HG03039 (cell line): ENCODE data around the gene BTBD18.
A peak's percentile ranks its signal among the peaks of the same experiment; 100 is the strongest.

Experiments used
- ATAC-seq: cut with Tn5 transposase; IDR thresholded peaks from one replicate; pipeline ENCODE4 v1.9.1; 2021; ENCODE audit warnings: mild to moderate bottlenecking, moderate library complexity; ENCODE audit not compliant: unreplicated experiment

BTBD18 gene, protein sequence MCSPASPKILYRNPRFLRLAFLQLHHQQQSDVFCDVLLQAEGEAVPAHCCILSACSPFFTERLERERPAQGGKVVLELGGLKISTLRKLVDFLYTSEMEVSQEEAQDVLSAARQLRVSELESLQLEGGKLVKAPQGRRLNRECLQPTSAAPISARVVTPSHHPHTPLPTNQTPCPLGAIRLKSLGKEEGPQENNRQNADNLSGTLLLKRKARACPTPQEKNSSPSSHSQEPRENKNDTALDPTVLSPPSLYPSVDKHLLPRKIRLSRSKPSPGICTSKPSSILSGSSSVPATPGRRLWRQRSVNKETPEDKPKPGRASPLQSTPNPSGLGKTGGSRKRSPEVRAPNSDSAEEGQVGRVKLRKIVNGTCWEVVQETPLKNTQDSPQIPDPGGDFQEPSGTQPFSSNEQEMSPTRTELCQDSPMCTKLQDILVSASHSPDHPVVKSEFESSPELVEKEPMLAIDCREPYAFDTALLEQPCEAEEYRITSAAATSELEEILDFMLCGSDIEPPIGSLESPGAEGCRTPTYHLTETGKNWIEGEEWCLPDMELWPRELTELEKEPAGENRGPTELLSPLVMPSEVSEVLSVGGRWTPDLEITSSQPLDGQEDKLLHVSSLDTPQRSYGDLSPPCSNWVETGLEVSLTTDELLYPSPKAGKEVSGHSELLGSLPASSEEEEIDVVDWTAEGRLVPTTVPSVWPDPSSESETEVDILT

DNA sequence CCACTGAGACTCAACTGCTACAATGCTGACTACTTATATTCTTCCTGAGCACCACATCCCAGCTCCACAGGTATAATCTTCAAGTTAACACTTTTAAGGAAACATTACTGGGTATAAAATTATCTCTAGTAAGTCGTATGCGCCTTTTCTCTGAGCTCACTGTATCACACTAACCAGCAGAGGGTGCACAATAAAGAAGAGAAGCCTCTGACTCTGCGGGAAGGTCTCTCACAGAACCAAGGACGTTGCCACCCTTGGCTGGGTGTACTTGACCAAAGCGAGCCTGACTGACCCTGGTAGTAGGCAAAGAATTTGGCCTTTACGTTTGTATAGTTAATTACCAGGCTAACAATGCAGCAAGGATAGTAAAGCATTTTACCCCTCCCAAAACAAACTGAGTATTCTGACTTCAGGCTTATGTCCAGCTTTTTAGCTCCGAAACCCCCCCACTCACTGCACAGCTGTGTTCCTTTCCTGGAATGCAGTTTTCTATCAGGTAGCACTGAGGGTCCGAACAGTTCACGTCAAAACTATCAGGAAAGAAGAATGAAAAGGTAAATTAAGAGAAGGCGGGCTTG is at the start of gene BTBD18:
TSS of gene BTBD18 (minus strand) at position 144 of the 578 bp plus-strand sequence. CDS start 631 bp downstream, outside the sequence.
- ATAC-seq = no peak

DNA sequence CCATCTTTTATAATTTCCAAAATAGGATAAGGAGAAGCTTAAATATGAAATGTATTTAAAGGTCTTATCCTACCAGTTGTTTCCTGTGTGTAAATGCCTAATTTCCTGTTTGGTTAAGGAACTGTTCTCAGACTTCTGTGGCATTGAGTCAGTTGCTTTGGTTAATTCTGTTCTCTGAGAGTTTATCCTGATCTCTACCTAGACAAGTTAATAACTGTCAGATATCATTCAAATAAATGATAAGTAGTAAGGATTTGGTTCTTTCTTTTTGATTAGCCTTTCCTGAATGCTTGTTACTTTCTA is 49.5 kb upstream of the BTBD18 start:
- no peak for ATAC-seq

DNA sequence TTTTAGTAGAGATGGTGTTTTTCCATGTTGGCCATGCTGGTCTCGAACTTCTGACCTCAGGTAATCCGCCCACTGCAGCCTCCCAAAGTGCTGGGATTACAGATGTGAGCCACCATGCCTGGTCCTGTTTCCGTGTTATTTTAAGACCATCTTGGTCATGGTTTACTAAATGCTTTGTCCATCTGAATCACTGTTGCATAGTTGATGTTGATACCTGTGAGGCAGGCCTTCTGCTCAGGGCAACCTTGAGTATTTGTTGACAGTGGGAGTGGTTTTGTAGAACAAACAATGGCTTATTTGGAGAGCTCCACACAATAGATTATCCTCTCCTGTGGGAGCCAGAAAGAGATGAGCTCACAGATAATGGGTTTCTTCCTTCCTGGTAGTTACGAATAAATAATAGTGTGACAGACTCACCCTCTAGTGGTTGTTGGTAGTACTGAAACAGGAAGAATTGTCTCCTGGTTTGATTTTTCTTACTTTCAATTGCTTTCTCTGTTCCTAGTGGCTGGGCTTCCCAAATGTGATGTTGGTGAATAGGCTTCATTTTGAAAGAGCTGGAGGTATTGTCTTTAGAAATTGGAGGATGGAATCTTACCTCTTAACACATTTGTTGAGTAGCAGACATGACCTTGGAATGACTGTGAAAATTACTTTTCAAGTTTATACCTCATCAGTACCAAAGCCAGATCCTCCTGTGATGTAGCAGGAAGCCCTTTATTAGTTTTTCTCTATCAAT is 49.0 kb upstream of the BTBD18 start:
- peak; percentile 77 for ATAC-seq

DNA sequence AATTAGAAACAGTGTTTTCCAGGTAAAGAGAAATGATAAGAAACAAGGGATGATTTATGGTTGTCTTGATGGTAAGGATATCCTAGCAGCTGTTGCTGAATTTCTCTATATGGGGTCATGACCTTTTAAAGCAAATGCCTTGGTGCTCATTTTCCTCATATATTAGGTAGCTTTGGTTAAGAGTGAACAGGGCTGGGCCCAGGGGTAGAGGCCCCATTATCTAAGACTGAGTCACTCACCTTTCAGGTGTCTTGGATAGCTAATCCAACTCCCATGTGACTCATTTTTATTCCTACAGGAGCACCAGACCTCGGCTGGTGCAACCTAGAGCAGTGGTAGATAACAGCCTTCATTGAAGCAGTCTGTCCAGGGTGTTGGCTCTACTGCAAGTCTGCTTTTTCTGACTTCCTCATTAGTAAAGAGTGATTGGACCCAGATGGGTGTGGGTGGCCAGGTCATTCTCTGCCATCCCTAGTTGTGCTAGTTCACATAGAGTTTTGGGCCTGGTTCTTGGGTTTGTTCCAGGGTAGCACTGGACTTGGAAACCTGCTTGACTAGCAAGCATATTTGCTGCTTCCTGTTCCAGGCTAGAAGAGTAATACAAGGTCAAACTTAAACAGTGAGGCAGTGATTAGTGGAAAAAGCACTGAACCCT is 47.4 kb upstream of the BTBD18 start:
- no peak for ATAC-seq

DNA sequence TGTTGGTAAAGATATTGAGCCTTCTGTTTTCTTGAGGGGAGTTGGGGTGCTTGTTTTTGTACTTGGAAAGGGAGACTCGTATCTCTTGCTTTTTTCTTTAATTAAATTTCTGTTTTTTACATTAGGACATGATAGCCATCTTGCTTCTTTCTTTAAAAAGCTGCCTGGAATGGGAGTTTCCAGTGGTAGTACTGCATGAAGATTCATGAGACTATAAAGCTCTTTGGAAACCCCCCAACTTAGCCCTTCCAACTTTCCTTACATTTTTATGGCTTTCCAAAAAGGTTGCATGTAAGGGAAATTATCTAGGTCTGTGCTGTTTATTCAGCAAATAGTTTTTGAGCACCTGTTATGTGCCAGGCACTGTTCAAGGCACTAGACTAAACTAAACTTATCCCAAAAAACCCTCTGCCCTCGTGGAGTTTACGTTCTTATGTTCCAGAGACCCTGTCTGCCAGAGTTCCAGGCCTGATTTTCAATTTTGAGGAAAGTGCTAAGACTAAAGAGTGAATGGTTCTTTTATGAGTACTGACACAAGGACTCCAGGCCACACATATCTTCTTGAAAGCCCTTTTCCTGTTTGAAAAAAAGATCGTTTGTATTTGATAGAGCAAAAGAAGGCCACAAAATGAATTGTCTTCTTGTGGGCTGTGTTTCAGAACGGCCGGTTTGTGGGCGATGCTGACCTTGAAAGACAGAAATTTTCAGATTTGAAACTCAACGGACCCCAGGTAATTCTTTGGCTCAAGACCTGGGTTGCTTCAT is 41.9 kb upstream of the BTBD18 start:
- no peak for ATAC-seq

DNA sequence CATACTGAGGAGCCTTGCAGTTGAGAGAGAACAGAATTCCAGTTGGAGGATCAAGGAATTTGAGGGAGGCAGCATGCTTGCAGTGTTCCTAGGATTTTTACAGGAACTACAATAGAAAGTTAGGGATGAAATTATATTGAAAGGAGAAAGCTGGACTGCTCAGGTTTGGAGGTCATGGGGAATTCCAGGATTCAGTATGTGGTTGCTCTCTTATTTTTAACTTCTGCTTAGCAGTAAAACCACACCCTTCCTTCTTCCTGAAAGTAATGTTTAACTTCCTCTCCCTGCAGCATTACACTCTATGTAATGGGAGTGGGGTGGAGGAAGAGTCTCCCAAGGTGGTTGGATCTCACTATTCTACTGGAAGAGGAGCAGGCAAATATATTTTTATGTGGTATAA is 41.3 kb upstream of the BTBD18 start:
- ATAC-seq = peak; percentile 30

DNA sequence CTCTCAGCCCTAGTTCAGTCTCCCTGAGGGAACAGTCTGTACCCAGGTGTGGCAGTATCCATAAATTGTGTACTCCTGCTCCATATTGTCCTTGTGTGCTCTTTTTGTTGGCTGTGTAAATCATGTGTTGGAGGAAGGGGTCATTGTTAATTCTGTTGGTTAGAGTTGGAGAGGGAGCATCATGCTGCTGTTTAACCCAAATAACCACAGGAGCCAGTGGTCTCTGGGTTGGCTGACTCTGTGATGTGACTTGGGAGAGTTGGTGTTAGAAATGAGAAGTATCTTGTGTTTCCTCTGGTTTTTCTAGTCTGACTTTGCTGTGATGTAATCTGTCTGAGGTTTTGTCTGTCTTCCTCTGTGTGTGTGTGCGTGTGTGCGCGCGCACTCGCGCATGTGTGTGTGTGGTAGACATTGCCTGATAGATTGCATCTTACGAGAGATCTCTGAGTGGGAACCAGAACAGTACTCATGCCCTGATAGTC is 40.5 kb upstream of the BTBD18 start:
- ATAC-seq = peak; percentile 76

DNA sequence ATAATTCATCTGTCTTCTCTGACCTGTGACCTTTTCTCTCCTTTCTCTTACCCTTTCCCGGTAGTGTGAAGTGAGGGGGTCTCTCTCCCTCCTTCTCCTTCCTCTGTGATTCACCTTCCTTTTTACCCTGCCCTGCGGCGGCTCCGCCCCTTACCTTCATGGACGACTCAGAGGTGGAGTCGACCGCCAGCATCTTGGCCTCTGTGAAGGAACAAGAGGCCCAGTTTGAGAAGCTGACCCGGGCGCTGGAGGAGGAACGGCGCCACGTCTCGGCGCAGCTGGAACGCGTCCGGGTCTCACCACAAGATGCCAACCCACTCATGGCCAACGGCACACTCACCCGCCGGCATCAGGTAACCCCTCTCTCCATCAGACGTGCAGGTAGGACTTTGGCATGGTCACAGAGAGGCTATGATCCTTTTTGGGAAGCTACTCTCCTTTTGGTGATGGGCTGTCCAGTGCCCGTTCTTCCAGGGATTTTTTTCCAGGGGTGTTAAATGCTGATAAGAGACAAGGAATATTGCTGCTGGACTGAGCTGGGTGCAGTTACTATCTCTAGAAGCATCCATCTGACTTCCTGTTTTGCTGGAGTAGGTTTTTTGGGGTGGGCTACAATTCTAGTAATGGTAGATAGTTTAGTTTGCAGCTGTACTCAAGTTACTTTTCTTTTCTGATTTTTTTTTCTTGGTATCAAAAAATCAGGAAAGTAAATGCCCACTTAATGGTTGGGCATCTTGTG is 39.9 kb upstream of the BTBD18 start:
- ATAC-seq = no peak

DNA sequence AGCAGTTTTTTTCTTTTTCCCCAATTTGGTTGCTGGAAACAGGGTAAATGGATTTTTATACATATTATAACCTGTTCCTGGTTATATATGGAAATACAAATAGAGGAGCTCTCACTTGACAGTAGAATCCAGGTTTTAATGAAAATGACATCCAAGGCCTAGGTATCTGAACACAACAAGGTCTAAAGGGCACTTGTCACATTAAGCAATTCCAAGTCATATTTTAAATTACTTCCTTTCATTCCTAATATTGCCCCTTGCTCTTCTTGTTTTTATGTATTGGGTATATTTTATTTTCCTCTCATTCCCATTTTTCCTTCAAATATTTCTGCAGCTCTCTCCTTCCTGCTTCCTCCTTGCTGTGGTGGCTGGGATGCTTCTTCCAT is 37.1 kb upstream of the BTBD18 start:
- ATAC-seq = no peak

DNA sequence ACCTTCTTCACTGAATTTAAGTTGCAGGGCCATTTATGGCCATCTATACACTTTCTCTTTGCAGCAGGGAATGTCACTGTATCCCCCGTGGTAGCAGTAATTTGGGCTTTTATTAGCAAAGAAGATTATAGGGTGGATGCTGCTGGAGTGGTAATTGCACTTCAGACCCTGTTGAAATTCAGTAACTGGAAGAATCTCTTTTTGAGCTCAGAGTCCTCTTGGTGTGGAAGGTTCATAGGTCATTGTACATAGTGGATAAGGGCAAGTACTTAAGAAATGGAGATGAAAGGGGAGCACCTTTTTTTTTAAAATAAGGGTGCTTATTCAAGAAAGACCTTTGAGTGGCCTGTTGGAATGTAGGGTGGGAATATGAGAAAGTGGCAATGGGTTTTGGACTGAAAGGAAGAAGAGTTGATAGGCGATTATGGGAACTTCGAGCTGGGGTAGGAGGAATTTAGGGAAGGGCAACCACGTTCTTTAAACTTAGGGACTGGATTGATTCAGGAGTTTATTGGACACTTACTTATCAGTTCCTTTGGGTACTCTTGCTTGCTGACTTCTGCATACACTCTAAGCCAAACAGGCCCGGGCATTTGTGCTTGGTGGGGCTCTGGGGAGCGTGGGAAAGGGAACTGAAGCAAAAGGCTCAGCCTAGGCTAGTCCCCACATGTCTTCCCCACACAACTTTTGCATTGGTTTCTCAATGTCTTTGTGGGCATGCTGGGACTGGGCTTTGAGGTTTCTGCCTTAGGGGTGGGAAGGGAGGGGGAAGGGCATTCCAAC is 36.5 kb upstream of the BTBD18 start:
- no peak for ATAC-seq

DNA sequence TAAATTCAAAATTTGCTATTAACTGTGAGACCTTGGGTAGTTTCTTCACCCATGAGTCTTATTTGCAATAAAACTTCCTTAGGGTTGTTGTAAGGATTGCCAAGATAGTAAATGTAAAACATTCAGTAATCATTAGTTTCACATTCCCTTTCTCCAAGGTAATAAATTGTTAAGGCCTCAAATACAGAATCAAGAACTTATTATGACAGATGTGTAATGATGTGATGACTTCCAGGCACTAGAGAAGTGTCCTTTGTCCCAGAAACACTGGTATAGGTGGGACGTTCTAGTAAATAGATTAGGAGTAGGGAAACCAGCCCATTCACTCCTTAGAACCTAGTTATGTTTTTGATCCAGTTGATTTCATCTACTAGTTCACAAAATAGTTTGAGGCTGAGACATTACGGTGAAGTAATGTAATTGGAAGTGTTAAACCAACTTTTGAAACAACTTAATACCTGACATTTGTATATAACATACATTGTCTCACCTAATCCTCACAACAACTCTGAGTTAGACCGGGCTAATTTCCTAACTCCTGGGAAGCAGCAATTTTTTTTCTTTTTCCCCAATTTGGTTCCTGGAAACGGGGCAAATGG is 35.5 kb upstream of the BTBD18 start:
- no peak for ATAC-seq

DNA sequence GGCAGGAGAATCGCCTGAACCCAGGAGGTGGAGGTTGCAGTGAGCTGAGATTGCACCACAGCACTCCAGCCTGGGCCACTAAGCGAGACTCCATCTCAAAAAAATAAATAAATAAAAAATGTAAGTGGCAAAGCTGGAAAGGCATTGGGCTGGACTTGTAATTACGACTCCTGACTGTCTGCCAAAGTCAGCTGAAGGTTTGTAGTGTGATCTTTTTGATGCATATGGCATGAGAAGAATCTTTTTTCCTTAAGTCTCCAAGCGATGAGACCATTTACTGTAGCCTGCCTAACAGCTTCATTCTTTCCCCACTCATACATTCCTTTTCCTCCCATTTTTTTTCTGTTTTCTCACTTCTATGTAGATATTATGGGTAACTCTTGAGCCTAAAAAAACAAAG is 34.8 kb upstream of the BTBD18 start:
- no peak for ATAC-seq

DNA sequence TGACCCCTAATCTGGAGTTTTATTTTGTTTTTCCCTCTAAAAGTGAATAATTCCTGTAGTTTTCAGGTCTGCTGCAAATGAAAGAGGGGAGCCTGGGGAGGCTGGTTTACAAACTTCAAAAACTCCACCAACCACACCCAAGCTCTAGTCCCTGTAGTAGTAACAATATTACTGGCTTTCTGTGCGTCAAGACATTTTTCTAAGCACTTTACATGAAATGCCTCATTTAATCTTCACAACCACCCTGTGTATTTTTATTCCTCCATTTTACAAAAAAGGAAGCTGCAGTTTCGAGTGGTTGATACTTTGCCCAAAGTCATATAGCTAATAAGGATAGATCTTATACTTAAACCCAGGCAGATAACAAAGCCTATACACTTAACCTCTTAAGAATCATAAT is 33.5 kb upstream of the BTBD18 start:
- ATAC-seq = no peak

DNA sequence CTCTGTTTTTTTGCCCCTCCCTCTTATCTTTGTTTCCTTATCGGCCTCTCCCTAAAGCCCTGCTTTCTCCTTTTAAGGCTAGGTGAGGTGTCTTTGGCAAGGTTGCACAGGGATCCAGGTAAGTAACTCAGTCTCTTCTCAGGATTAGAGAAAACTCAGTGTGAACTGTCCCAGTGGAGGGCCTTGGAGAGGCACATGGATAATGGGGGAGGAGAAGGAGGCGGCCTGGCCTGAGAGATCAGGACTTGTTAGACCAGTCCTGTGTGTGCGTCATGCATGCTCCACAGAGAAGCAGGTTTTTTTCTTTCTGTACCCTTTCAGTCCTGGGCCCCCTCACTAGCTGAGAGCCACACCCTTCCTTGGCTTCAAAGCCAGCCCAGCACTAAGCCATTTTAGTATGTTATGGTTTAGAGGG is 29.9 kb upstream of the BTBD18 start:
- ATAC-seq = no peak

DNA sequence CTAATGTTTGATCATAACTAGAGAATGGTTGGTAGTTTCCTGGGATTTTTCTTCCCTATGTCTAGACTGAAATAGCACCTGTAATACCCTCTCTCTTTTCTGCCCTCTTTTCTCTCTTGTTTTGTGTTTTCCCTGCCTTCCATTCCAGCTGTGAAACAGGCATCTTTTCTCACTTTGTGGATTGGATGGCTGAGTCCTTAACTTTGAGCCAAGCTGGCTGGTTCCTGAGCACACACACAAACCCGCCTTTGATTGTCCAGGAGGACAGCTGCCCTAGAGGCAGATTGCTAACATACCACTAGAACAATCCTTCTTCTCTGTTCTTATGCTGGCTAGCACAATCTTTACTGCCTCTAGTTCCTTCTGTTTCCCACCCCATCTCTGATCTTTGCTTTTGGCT is 27.7 kb upstream of the BTBD18 start:
- ATAC-seq = no peak

DNA sequence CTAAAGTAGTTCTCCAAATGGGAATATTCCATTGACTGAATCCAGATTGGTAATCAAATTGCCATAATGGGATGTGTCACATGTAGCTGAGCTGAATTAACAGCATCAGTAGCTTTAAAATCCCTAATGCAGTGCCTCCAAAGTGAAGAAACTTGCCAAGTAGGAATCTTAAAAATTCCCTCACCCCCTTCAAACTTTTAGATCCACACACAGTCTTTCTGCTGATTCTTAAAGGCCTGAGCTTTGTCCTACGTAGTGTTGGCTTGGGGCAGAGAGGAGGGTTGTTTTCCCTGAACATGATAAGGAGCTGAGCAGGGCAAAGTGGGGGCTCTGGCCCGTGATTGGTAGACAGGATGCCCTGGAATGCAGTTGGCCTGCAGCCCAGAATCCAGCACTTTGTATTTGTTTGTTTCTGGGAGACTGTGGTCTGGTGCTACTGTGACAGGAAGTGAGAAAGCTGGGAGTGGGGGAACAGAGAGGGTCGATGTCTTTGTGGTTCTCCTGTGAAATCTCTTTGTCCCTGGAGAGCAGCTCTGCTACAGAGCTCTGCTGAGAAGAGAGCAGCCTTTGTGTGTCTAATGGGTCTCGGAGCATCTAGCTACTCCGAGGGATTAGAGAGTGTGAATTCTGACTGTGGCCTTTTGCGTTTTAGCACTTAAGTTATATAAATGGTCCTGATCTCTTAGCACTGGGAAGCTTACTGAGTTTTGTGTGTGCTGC is 26.9 kb upstream of the BTBD18 start:
- ATAC-seq = no peak

DNA sequence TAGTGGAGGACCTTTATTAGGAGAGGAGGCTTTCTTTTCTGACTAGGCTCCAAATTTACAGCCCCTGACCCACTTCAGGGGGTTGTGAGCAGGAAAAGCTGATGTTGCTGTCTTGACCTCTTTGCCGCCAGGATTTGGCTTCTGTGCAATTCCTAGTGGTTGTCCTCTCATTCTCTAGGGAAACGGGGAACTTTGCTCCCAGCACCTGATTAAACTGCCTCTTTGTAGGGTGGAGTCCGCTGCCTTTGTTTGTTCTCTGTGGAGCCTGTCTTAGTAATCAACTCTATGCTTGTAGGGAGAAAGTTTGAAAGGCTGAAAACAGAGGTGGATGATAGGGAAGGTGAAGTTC is 26.3 kb upstream of the BTBD18 start:
- ATAC-seq = no peak
